Esophagus (tissue), 2 donors: ENCODE measurements around the gene MRPL19. TPM values are rescaled to one million over a fixed set of nuclear protein-coding genes. Genes with fewer than 3 reads are reported as not detected.

ENCODE experiments used
- H3K27ac ChIP-seq, 2 donors: one replicate each; pipeline ENCODE4 v1.5.1; 2013; ENCODE audit warnings: low read depth in 2 of 2, mild to moderate bottlenecking in 2 of 2, inconsistent platforms in 1 of 2, low read length in 1 of 2, moderate library complexity in 1 of 2
- H3K27me3 ChIP-seq, 2 donors: one replicate each; pipeline ENCODE4 v1.6.1; 2013; ENCODE audit warnings: low read length in 2 of 2, control low read depth in 1 of 2, mild to moderate bottlenecking in 1 of 2; ENCODE audit not compliant: insufficient read depth in 2 of 2, control insufficient read depth in 1 of 2
- H3K36me3 ChIP-seq, 2 donors: one replicate each; pipeline ENCODE4 v1.6.1; 2013; ENCODE audit warnings: low read length in 1 of 2; ENCODE audit not compliant: control insufficient read depth in 2 of 2, insufficient read depth in 2 of 2
- H3K4me1 ChIP-seq, 2 donors: one replicate each; pipeline ENCODE4 v1.6.1; 2013; ENCODE audit warnings: low read length in 1 of 2; ENCODE audit not compliant: control insufficient read depth in 2 of 2, insufficient read depth in 2 of 2
- H3K4me3 ChIP-seq, 2 donors: one replicate each; pipeline ENCODE4 v1.5.1; 2013; ENCODE audit warnings: low read length in 2 of 2, mild to moderate bottlenecking in 2 of 2, low read depth in 1 of 2, moderate library complexity in 1 of 2
- H3K9me3 ChIP-seq, 2 donors: one replicate each; pipeline ENCODE4 v1.6.1; 2013; ENCODE audit warnings: mild to moderate bottlenecking in 2 of 2, low read depth in 1 of 2, low read length in 1 of 2, moderate library complexity in 1 of 2; ENCODE audit not compliant: control insufficient read depth in 2 of 2, insufficient read depth in 1 of 2
- WGBS, 2 donors: extraction: QIAGEN DNeasy Blood & Tissue Kit; methylation state at CpG; one replicate each; pipeline ENCODE4 v1.1.7; 2013; 5-methylcytosine and 5-hydroxymethylcytosine counted together
- polyA plus RNA-seq, 2 donors: library from polyadenylated mRNA; stranded (reverse); fragments of 200-250 nt; gene quantifications; one replicate each; pipeline ENCODE4 v1.2.3, GENCODE V29; 2013
- donor health status: healthy with polysubstance abuse.
- donor health status: Bipolar disorder and iron deficiency.

Gene MRPL19
- polyA plus RNA-seq, 2 donors, result 18.8 to 32.8 TPM

GRCh38 chr2:75632813-75633212, 13.8 kb upstream of the MRPL19 start:
- 67 to 70% methylated on average over 1 of the region's 1 CpG for WGBS, 2 donors
- H3K27me3 ChIP-seq, result no peaks in the 10 kb centered on the region
- no peaks in the 10 kb centered on the region for H3K9me3 ChIP-seq
- H3K4me1 ChIP-seq, result no peaks in the 10 kb centered on the region
- H3K27ac ChIP-seq, result no peak overlapping the region
- H3K36me3 ChIP-seq, result no peaks in the 10 kb centered on the region
- no peak overlapping the region for H3K4me3 ChIP-seq

- Histone ChIP-seq H3K9me3 (no peaks in the 10 kb centered on the region), H3K27me3 (no peaks in the 10 kb centered on the region), H3K4me1 (no peaks in the 10 kb centered on the region), H3K27ac (no peak overlapping the region), H3K4me3 (no peak overlapping the region), H3K36me3 (no peaks in the 10 kb centered on the region)
- WGBS, 2 donors, result 65 to 83% methylated on average over 3 of the region's 3 CpGs
Measured at GRCh38 chr2:75633620-75634019, 13.0 kb upstream of the MRPL19 start.

- Histone ChIP-seq H3K4me1 (no peaks in the 10 kb centered on the region), H3K27me3 (no peaks in the 10 kb centered on the region), H3K36me3 (no peaks in the 10 kb centered on the region), H3K4me3 (no peak overlapping the region), H3K27ac (no peak overlapping the region), H3K9me3 (no peaks in the 10 kb centered on the region)
- WGBS, 2 donors, result 55 to 97% methylated on average over 1 of the region's 1 CpG
Measured at GRCh38 chr2:75634945-75635344, 11.6 kb upstream of the MRPL19 start.

GRCh38 chr2:75637568-75637967, 9.0 kb upstream of the MRPL19 start:
- H3K27me3 ChIP-seq, result no peaks in the 10 kb centered on the region
- H3K36me3 ChIP-seq, result no peaks in the 10 kb centered on the region
- no peak overlapping the region for H3K4me3 ChIP-seq
- H3K27ac ChIP-seq, result no peak overlapping the region
- H3K9me3 ChIP-seq, result no peaks in the 10 kb centered on the region
- H3K4me1 ChIP-seq, result no peaks in the 10 kb centered on the region
- WGBS, 2 donors, result 65 to 77% methylated on average over 1 of the region's 1 CpG

- no peaks in the 10 kb centered on the region for H3K27me3 ChIP-seq
- WGBS, 2 donors, result 0 to 3% methylated on average over 3 of the region's 3 CpGs
- no peaks in the 10 kb centered on the region for H3K4me1 ChIP-seq
- no peaks in the 10 kb centered on the region for H3K36me3 ChIP-seq
- no peak overlapping the region for H3K4me3 ChIP-seq
- no peak overlapping the region for H3K27ac ChIP-seq
- no peaks in the 10 kb centered on the region for H3K9me3 ChIP-seq
Measured at GRCh38 chr2:75640621-75641121, 5.9 kb upstream of the MRPL19 start.

GRCh38 chr2:75641587-75641986, 5.0 kb upstream of the MRPL19 start:
- Histone ChIP-seq H3K4me3 (no peak overlapping the region), H3K27me3 (no peaks in the 10 kb centered on the region), H3K27ac (no peak overlapping the region), H3K36me3 (no peaks in the 10 kb centered on the region), H3K9me3 (no peaks in the 10 kb centered on the region), H3K4me1 (no peaks in the 10 kb centered on the region)
- 77 to 85% methylated on average over 1 of the region's 1 CpG for WGBS, 2 donors

- H3K9me3 ChIP-seq, result no peaks in the 10 kb centered on the region
- no peak overlapping the region for H3K27ac ChIP-seq
- no peak overlapping the region for H3K4me3 ChIP-seq
- H3K27me3 ChIP-seq, result no peaks in the 10 kb centered on the region
- no peaks in the 10 kb centered on the region for H3K36me3 ChIP-seq
- WGBS, 2 donors, result 82 to 92% methylated on average over 1 of the region's 1 CpG
- no peaks in the 10 kb centered on the region for H3K4me1 ChIP-seq
Measured at GRCh38 chr2:75643980-75644379, 2.6 kb upstream of the MRPL19 start.

GRCh38 chr2:75645643-75646042, 940 bp upstream of the MRPL19 start:
- H3K4me3 ChIP-seq, result no peak overlapping the region
- no peaks in the 10 kb centered on the region for H3K9me3 ChIP-seq
- WGBS, 2 donors, result 92 to 95% methylated on average over 10 of the region's 10 CpGs
- H3K4me1 ChIP-seq, result no peaks in the 10 kb centered on the region
- H3K27me3 ChIP-seq, result no peaks in the 10 kb centered on the region
- no peak overlapping the region for H3K27ac ChIP-seq
- H3K36me3 ChIP-seq, result peaks cover 2 to 3% of the 10 kb centered on the region in 2 donors

- Histone ChIP-seq H3K4me1 (no peaks in the 10 kb centered on the region), H3K27ac (peak overlapping the region in 1 of 2 donors; percentile 34), H3K9me3 (no peaks in the 10 kb centered on the region), H3K27me3 (no peaks in the 10 kb centered on the region), H3K4me3 (peak overlapping the region; percentile 98 to 99), H3K36me3 (peaks cover 4 to 8% of the 10 kb centered on the region in 2 donors)
- WGBS, 2 donors, result 74 to 78% methylated on average over 9 of the region's 9 CpGs
Measured at GRCh38 chr2:75646090-75646582, 447 bp upstream of the MRPL19 start.

- H3K4me3 ChIP-seq, result peak overlapping the region in 1 of 2 donors; percentile 99
- 58 to 69% methylated on average over 3 of the region's 3 CpGs for WGBS, 2 donors
Measured at GRCh38 chr2:75647771-75648170, 1.2 kb downstream of the MRPL19 start.

More at GRCh38 chr2:75647771-75648170, 1.2 kb downstream of the MRPL19 start:
- Histone ChIP-seq H3K27ac (no peak overlapping the region), H3K27me3 (no peaks in the 10 kb centered on the region), H3K4me1 (no peaks in the 10 kb centered on the region), H3K9me3 (no peaks in the 10 kb centered on the region), H3K36me3 (peaks cover 4 to 10% of the 10 kb centered on the region in 2 donors)
